Measurements from ENCODE around the gene KCNK4.

GRCh38 chr11:64260147-64260708, 30.9 kb upstream of the KCNK4 start:
- TF ChIP-seq EZH2 (IDR thresholded peaks at IDR 0.05; ENCODE audit: insufficient read depth, poor library complexity, severe bottlenecking) = no peak
- TF ChIP-seq EZH2phosphoT487 (IDR thresholded peaks at IDR 0.05; ENCODE audit: insufficient read depth, low read depth) = no peak
